Adipose tissue (tissue), 3 donors: Measurements from ENCODE around the gene SETSIP. TPM values are rescaled to one million over a fixed set of nuclear protein-coding genes. Genes with fewer than 3 reads are reported as not detected.
"Not testable (repeated sequence)": the region's sequence is repeated elsewhere in the genome, so short reads cannot be mapped to it uniquely, and the experiment has no call there.

Experiments
- H3K27ac ChIP-seq: one replicate; pipeline ENCODE4 v1.5.1; 2013; ENCODE audit warnings: low read depth, low read length
- WGBS, 3 donors: extraction: QIAGEN DNeasy Blood & Tissue Kit; methylation state at CpG; one replicate each; pipeline ENCODE4 v1.1.7; 2013; 5-methylcytosine and 5-hydroxymethylcytosine counted together
- polyA plus RNA-seq, 3 donors: library from polyadenylated mRNA; stranded (reverse); fragments of 200-250 nt; gene quantifications; one replicate each; pipeline ENCODE4 v1.2.3, GENCODE V29; 2013
- donor health status: healthy with polysubstance abuse.
- donor health status: Bipolar disorder and iron deficiency.
- donor health status: healthy.

The SETSIP gene
- polyA plus RNA-seq, 3 donors: not detected

GRCh38 chr1:92074446-92074845 lies 765 bp downstream of the SETSIP start:
- not testable (repeated sequence) for H3K27ac ChIP-seq

- 67 to 74% (median 72%) methylated on average over 2 of the region's 2 CpGs for WGBS, 3 donors
- no peak overlapping the region for H3K27ac ChIP-seq
These were observed 4.3 kb downstream of the SETSIP start for GRCh38 chr1:92070892-92071291.

- WGBS, 3 donors: 73 to 85% (median 85%) methylated on average over 8 of the region's 8 CpGs
- no peak overlapping the region for H3K27ac ChIP-seq
These were observed 8.9 kb downstream of the SETSIP start for GRCh38 chr1:92066321-92066720.

- 87 to 93% (median 90%) methylated on average over 3 of the region's 3 CpGs for WGBS, 3 donors
- no peak overlapping the region for H3K27ac ChIP-seq
These were observed 10.2 kb downstream of the SETSIP start for GRCh38 chr1:92065042-92065441.

GRCh38 chr1:92051948-92052347 lies 23.3 kb downstream of the SETSIP start:
- no peak overlapping the region for H3K27ac ChIP-seq

GRCh38 chr1:92045766-92046495 lies 29.3 kb downstream of the SETSIP start:
- WGBS, 3 donors: 68 to 90% (median 87%) methylated on average over 2 of the region's 2 CpGs

GRCh38 chr1:92043621-92044020 lies 31.6 kb downstream of the SETSIP start:
- WGBS, 3 donors: 74 to 82% (median 76%) methylated on average over 5 of the region's 5 CpGs
- H3K27ac ChIP-seq: no peak overlapping the region

More at GRCh38 chr1:92045766-92046495, 29.3 kb downstream of the SETSIP start:
- H3K27ac ChIP-seq: no peak overlapping the region

GRCh38 chr1:92040971-92041370 lies 34.2 kb downstream of the SETSIP start:
- WGBS, 3 donors: 83 to 100% (median 92%) methylated on average over 1 of the region's 1 CpG
- no peak overlapping the region for H3K27ac ChIP-seq

GRCh38 chr1:92038695-92039346 lies 36.4 kb downstream of the SETSIP start:
- WGBS, 3 donors: 85 to 92% (median 88%) methylated on average over 2 of the region's 2 CpGs
- no peak overlapping the region for H3K27ac ChIP-seq

GRCh38 chr1:92037400-92037799 lies 37.8 kb downstream of the SETSIP start:
- 77 to 84% (median 77%) methylated on average over 6 of the region's 6 CpGs for WGBS, 3 donors

GRCh38 chr1:92031281-92032110 lies 43.7 kb downstream of the SETSIP start:
- 81 to 92% (median 84%) methylated on average over 6 of the region's 6 CpGs for WGBS, 3 donors
- H3K27ac ChIP-seq: no peak overlapping the region

More at GRCh38 chr1:92037400-92037799, 37.8 kb downstream of the SETSIP start:
- no peak overlapping the region for H3K27ac ChIP-seq

GRCh38 chr1:92030656-92031107 lies 44.5 kb downstream of the SETSIP start:
- 24 to 28% (median 26%) methylated on average over 4 of the region's 4 CpGs for WGBS, 3 donors
- no peak overlapping the region for H3K27ac ChIP-seq

GRCh38 chr1:92029241-92029922 lies 45.8 kb downstream of the SETSIP start:
- no peak overlapping the region for H3K27ac ChIP-seq
- WGBS, 3 donors: 39 to 43% (median 43%) methylated on average over 30 to 31 of the region's 31 CpGs

GRCh38 chr1:92026806-92027205 lies 48.4 kb downstream of the SETSIP start:
- no peak overlapping the region for H3K27ac ChIP-seq
- 84 to 92% (median 89%) methylated on average over 9 of the region's 9 CpGs for WGBS, 3 donors

- WGBS, 3 donors: 93 to 99% (median 93%) methylated on average over 15 to 29 of the region's 29 CpGs
- not testable (repeated sequence) for H3K27ac ChIP-seq
These were observed 49.2 kb downstream of the SETSIP start for GRCh38 chr1:92026042-92026441.
